Measurements from ENCODE around the gene NLK. TPM values are rescaled to one million over a fixed set of nuclear protein-coding genes. Genes with fewer than 3 reads are reported as not detected.
A peak's percentile ranks its signal among the peaks of the same experiment; 100 is the strongest.

NLK gene
- total RNA-seq (2021; ENCODE audit: unreplicated experiment), result 12.8 TPM
- 5.6 and 6.4 TPM in 2 replicates for polyA plus RNA-seq (2012)
- Bru-seq, nascent RNA, result percentile 79 among the genes with signal in this experiment
- percentile 65 among the genes with signal in this experiment for BruChase-seq, experiment 1, labeled RNA remaining after a 6-hour chase
- percentile 73 among the genes with signal in this experiment for BruChase-seq, experiment 2, labeled RNA remaining after a 2-hour chase
- long read RNA-seq, full-length matches to known transcripts, result 14 of 21 reads
- long read RNA-seq, partial matches to known transcripts, result 3 of 21 reads
- long read RNA-seq, other reads (novel, unspliced or antisense), result 4 of 21 reads

GRCh38 chr17:28042657-28042720 lies at the start of gene NLK:
TSS of gene NLK (plus strand) at chr17:28042677. CDS start at chr17:28042874, 197 bp downstream.
- Histone ChIP-seq H3K4me2 (ENCODE audit: low read length) (peak within 1 kb of the TSS; percentile 74), H3K36me3 (ENCODE audit: control insufficient read depth in 1 of 2, insufficient read depth in 2 of 2, low read length in 2 of 2) (no peaks in the 10 kb centered on the region), H3K27me3 (ENCODE audit: insufficient read depth, low read length) (no peaks in the 10 kb centered on the region), H2AFZ (ENCODE audit: low read depth, low read length, poor library complexity, severe bottlenecking) (no peak within 1 kb of the TSS), H3K9me3 (ENCODE audit: control insufficient read depth in 1 of 2, insufficient read depth in 1 of 2, low read depth in 1 of 2, low read length in 2 of 2) (no peaks in the 10 kb centered on the region), H3K9me2 (ENCODE audit: insufficient read depth) (no peaks in the 10 kb centered on the region), H3K79me2 (ENCODE audit: insufficient read depth, low read length) (peaks cover 54% of the 10 kb centered on the region), H3K4me3 (replicated peaks in 1 of 2; ENCODE audit: low read depth in 1 of 2, low read length in 2 of 2) (peak within 1 kb of the TSS; percentile 65 to 82), H3K9ac (ENCODE audit: low read length) (peak within 1 kb of the TSS; percentile 64), H3K27ac (ENCODE audit: low read depth, low read length) (peak within 1 kb of the TSS; percentile 12; the same call in 1 of the 2 replicates), H4K20me1 (ENCODE audit: insufficient read depth) (peaks cover 12% of the 10 kb centered on the region; the same call in 1 of the 2 replicates), H3K4me1 (ENCODE audit: control insufficient read depth in 1 of 2, insufficient read depth in 2 of 2, low read length in 2 of 2) (peaks cover 4 to 14% of the 10 kb centered on the region in 2 experiments; a peak in 2 of 4 replicates)
- DNase-seq (ENCODE audit: low read depth, low spot score), result no peak
- ATAC-seq, result no peak
- no peak for TF ChIP-seq POLR2AphosphoS5 (IDR thresholded peaks at IDR 0.05; ENCODE audit: low read depth, low read length)
- no peak for TF ChIP-seq CTCF (IDR thresholded peaks at IDR 0.05 in 2 of 3, conservative IDR thresholded peaks at IDR 0.05 in 1 of 3; ENCODE audit: borderline replicate concordance in 1 of 3, insufficient read depth in 1 of 3, low read depth in 2 of 3, low read length in 2 of 3)
- intact Hi-C loops (cut with micrococcal nuclease), result no loop called here
- ChIA-PET CTCF (no interaction called here), RAD21 (ENCODE audit: low non-redundant PET in 1 of 2, low total read pairs in 2 of 2, uncharacterized antibody in 2 of 2, unreplicated experiment in 2 of 2) (no interaction called here), POLR2A (no interaction called here)
- no TSS peak for BruUV-seq (replicated peaks)

GRCh38 chr17:27993161-27993695 lies 49.2 kb upstream of the NLK start:
- ChIA-PET RAD21 (ENCODE audit: low non-redundant PET in 1 of 2, low total read pairs in 2 of 2, uncharacterized antibody in 2 of 2, unreplicated experiment in 2 of 2) (no interaction called here), POLR2A (no interaction called here), CTCF (no interaction called here)
- no peak overlapping the region for H3K4me2 ChIP-seq (ENCODE audit: low read length)
- no peak overlapping the region for H3K4me3 ChIP-seq (replicated peaks in 1 of 2; ENCODE audit: low read depth in 1 of 2, low read length in 2 of 2)
- no peaks in the 10 kb centered on the region for H3K9me2 ChIP-seq (ENCODE audit: insufficient read depth)
- H3K36me3 ChIP-seq (ENCODE audit: control insufficient read depth in 1 of 2, insufficient read depth in 2 of 2, low read length in 2 of 2), result no peaks in the 10 kb centered on the region
- H3K9me3 ChIP-seq (ENCODE audit: control insufficient read depth in 1 of 2, insufficient read depth in 1 of 2, low read depth in 1 of 2, low read length in 2 of 2), result no peaks in the 10 kb centered on the region
- no peaks in the 10 kb centered on the region for H4K20me1 ChIP-seq (ENCODE audit: insufficient read depth)
- ATAC-seq (no peak), DNase-seq (ENCODE audit: low read depth, low spot score) (no peak)
- H3K27ac ChIP-seq (ENCODE audit: low read depth, low read length), result no peak overlapping the region
- H3K27me3 ChIP-seq (ENCODE audit: insufficient read depth, low read length), result peaks cover 21% of the 10 kb centered on the region; the same call in 1 of the 2 replicates
- H3K4me1 ChIP-seq (ENCODE audit: control insufficient read depth in 1 of 2, insufficient read depth in 2 of 2, low read length in 2 of 2), result peaks cover 0 to 2% of the 10 kb centered on the region in 2 experiments; a peak in 1 of 4 replicates
- H2AFZ ChIP-seq (ENCODE audit: low read depth, low read length, poor library complexity, severe bottlenecking), result no peak overlapping the region
- no TSS peak for BruUV-seq (replicated peaks)
- no peaks in the 10 kb centered on the region for H3K79me2 ChIP-seq (ENCODE audit: insufficient read depth, low read length)
- TF ChIP-seq RAD21 (IDR thresholded peaks at IDR 0.05; ENCODE audit: low read depth) (no peak), SRF (IDR thresholded peaks at IDR 0.05; ENCODE audit: low read depth) (no peak)
- intact Hi-C loops (cut with micrococcal nuclease), result no loop called here
- H3K9ac ChIP-seq (ENCODE audit: low read length), result no peak overlapping the region

All from HCT116 (cell line).